Stimulated activated CD8-positive, alpha-beta memory T cell treated with anti-CD3 and anti-CD28 coated beads, Interleukin-2, amount 100 ng/mL, for 48 hours (primary cell): ENCODE data around the gene RNU7-1.

ENCODE experiments used
- DNase-seq, 2 donors: peaks; one replicate each; pipeline ENCODE4 v3.0.0-alpha.2; 2020; ENCODE audit warnings: low read depth in 2 of 2

The RNU7-1 gene

GRCh38 chr12:6953442-6954315 is 10.1 kb downstream of the RNU7-1 start:
- peak in 1 of 2 donors; percentile 79 for DNase-seq

GRCh38 chr12:6954316-6955107 is 10.9 kb downstream of the RNU7-1 start:
- DNase-seq, result no peak

DNA sequence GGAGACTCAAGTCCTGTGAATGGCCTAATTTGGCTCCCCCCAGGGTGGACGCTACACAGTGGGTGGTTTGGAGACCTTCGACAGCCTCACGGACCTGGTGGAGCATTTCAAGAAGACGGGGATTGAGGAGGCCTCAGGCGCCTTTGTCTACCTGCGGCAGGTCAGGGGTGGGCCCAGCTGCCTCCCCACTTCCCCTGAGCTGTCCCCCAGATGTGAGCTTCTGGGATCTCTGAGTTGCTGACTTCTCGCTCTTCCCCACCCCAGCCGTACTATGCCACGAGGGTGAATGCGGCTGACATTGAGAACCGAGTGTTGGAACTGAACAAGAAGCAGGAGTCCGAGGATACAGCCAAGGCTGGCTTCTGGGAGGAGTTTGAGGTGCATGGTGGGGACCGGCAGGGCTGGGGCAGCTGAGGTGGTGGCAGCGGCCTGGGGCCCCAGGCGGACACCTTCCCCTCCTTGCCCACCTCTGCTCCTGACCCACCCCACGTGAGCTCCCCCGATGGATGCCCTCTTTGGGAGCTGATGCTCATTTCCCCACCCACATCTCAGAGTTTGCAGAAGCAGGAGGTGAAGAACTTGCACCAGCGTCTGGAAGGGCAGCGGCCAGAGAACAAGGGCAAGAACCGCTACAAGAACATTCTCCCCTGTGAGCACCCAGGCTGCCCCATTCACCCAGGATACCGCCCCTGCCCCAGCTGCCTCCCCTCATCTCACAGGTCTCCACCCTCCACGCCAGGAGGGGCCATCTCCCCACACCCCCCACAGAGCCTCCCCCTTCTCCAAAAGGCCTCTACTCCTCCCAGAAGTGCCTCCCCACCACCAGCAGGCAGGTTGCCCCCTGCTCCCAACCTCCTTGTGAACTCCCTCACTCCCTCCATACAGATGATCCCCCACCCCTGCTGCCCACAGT is 11.7 kb downstream of the RNU7-1 start:
- DNase-seq, result no peak

- no peak for DNase-seq
Observed at GRCh38 chr12:6956021-6956727, 12.6 kb downstream of the RNU7-1 start.

DNA sequence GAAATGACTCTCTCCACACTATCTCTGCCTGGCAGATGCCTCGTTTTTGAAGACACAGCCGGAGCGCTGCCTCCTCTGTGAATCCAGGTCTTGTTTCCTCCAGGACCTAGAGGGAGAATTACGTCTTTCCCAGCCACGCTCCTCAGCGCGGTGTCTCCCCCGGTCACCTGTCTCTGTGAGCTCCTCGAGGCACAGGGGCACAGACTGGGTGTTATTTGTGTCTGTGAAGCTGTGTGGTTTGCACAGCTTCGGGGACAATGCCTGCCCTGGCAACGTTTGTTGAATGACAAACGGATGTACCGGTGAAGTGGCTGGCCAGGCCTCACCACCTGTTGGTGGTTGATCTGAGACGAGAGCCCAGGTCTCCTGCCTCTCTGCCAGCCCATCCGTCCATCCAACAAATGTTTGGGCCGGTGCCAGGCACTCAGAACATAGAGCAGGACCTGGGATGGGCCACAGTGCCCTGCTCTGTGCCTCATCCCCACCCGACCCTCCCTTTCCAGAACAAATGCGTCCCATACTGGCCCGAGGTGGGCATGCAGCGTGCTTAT is 13.6 kb downstream of the RNU7-1 start:
- no peak for DNase-seq

DNA sequence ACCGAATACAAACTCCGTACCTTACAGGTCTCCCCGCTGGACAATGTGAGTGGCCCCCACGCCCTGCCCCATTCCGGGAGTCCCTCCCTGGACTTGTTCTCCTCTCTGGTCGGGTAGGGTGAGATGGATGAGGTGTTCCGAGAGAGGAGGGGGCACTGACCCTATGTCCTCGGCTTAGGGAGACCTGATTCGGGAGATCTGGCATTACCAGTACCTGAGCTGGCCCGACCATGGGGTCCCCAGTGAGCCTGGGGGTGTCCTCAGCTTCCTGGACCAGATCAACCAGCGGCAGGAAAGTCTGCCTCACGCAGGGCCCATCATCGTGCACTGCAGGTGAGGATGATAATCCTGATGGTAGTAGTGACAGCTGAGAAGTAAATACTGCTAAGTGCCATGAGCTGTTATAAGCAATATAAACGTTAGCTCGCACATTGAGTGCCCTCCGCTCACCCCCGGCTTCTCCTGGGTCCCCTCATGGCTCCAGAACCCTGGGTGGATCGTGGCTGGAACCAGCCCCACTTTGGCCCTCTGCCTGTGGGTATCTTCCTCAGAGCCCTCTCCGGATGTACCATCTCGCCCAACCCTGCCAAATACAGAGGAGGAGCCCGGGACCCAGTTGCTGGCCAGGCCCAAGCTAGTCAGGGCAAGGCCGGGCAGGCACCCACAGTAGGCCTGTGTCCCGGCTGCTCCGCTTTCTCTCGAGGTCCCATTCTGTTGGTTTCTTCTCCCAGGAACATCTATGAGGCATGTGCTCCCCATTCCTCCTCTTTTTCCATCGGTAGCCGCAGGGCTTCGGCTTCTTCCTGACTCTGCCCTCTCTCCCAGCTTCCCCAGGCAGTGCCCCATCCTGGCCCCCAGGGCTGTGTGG is 14.4 kb downstream of the RNU7-1 start:
- DNase-seq, result no peak

DNA sequence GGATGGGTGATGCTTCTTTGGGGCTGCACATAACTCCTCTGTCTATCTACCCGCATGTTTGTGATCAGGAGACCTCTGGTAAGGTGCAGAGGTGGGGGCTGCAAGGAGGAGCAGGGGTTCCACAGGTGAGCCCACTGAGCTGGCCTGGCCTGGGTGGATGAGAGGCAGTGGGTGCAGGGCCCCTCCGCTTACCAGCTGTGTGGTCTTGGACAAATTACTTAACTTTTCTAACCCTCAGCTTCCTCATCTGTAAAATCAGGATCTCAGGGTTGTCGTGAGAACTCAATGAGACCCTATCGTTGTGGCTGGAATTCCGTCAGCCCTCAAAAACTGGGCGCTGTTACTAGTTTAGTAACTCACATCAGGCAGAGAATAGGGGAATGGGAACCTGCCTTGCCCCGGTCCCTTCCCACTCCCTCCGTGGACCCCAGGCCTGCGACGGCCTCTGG is 15.0 kb downstream of the RNU7-1 start:
- no peak for DNase-seq

DNA sequence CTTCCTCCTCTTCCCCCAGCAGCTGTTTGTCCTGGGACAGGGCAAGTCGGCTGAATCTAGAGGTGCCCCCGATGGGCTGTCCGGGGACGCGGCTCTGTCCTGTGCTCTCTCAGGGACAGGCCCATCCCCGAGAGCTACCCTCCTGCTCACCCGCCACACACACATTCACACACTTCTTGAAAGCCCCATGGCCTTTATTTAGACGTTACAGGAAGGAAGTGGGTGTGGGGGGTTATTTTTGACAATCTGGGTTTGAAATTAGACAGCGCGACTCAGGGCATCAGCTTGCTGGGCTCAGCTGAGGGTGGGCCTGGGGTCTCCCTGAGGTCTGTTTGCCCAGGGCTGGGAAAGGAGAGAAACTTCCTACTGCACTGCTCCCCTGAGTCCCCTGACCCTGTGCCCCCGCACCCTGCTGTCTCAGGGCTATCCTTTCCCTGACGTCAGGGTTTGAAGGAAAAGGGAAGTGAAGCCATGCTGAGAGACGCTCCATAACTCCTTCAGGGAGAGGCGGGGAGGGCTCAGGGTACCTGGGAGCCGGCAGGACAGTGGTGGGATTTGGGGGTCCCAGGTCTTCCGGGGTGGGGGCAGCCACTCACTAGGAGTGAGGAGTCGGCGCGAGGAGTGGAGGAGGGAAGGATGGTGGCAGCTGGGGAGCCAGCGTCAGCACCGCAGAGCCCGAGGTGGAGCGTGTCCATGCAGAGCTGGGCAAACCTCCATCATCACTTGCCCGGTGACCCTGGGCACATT is 15.6 kb downstream of the RNU7-1 start:
- DNase-seq, result no peak

GRCh38 chr12:6959805-6960592 is 16.4 kb downstream of the RNU7-1 start:
- DNase-seq, result no peak

DNA sequence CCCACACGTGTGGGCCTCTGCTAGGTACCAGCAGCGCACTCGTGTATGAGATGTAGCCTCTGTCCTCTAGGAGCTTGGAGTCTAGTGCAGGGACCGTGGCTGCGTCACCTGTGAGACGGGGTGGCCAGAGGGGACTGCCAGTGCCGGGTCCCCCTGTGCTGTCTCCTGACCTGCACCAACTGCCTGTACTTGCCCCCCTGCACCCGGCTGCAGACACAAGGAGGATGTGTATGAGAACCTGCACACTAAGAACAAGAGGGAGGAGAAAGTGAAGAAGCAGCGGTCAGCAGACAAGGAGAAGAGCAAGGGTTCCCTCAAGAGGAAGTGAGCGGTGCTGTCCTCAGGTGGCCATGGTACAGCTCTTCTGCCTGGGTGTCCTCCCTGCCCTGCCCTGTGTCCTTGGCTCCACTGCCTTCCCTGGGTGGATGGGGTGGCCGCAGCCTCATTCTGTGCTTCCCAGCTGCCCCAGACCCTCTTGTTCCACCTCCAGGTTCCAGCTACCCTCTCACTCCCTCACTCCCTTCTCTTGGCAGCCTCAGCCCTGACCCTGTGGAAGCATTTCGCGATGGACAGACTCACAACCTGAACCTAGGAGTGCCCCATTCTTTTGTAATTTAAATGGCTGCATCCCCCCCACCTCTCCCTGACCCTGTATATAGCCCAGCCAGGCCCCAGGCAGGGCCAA is 17.1 kb downstream of the RNU7-1 start:
- DNase-seq, result no peak

DNA sequence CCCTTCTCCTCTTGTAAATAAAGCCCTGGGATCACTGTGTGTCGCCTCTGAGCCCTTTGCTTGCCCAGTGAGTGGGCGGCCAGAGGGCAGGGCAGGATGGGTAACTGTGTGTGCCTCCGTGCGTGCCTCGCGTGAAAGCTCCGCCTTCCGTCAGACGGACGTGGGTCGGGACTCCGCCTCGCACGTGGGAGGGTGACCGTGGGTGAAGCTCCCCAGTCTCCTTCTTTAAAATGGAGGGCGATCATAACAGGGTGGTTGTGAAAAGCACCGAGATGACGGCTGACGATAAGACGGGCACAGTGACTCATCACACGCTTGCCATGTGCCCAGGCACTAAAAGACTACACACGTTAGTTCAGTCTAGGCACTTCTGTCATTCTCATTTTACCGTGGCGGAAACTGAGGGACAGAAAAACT is 17.7 kb downstream of the RNU7-1 start:
- DNase-seq, result peak; percentile 84 to 90

DNA sequence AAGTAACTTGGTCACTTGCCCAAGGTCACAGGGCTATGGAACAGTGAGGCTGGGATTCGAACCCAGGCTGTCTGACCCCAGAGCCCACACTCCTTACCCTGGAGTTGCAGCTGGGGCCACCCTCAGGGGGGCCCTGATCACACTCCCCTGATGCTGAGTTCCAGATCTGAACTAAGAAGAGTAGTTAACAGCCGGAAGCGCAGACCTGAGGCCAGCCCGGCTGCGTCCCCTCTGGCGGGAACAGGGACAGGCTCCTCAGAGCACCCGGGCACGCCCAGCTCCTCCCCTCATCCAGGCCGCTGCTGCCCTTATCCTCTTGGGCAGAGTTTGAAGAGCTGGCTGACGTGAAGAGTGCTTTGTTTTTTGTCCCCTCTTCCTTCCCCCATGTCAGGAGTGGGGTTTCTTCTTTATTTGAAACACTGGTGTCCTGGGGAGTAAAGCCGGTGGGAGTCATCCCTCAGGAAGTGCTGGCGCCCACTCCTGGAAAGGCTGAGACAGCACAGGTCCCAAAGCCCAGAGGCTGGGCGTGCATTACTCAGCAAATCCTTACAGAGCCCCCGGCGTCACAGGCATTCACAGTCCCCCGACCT is 18.2 kb downstream of the RNU7-1 start:
- DNase-seq, result no peak

GRCh38 chr12:6962285-6963015 is 18.8 kb downstream of the RNU7-1 start:
- DNase-seq, result no peak

- no peak for DNase-seq
Observed at GRCh38 chr12:6963016-6963731, 19.6 kb downstream of the RNU7-1 start.

- no peak for DNase-seq
Observed at GRCh38 chr12:6963791-6964413, 20.3 kb downstream of the RNU7-1 start.
